ENCODE results near the gene CUL2. TPM values are rescaled to one million over a fixed set of nuclear protein-coding genes. Genes with fewer than 3 reads are reported as not detected.

Gene CUL2
- total RNA-seq, 1 experiment from 2014 or later: 36.1 TPM

- Histone ChIP-seq H3K9me2 (ENCODE audit: insufficient read depth) (no peaks in the 10 kb centered on the region), H2AFZ (ENCODE audit: low read depth, low read length, poor library complexity, severe bottlenecking) (no peak overlapping the region), H3K36me3 (ENCODE audit: control insufficient read depth in 1 of 2, insufficient read depth in 2 of 2, low read length in 2 of 2) (no peaks in the 10 kb centered on the region), H3K9me3 (ENCODE audit: control insufficient read depth in 1 of 2, insufficient read depth in 1 of 2, low read depth in 1 of 2, low read length in 2 of 2) (no peaks in the 10 kb centered on the region), H3K9ac (ENCODE audit: low read length) (no peak overlapping the region), H3K27me3 (ENCODE audit: insufficient read depth, low read length) (no peaks in the 10 kb centered on the region), H3K4me3 (replicated peaks in 1 of 2; ENCODE audit: low read depth in 1 of 2, low read length in 2 of 2) (no peak overlapping the region), H3K4me2 (ENCODE audit: low read length) (no peak overlapping the region), H3K4me1 (ENCODE audit: control insufficient read depth in 1 of 2, insufficient read depth in 2 of 2, low read length in 2 of 2) (peaks cover 3 to 6% of the 10 kb centered on the region in 2 experiments; a peak in 3 of 4 replicates), H3K27ac (ENCODE audit: low read depth, low read length) (no peak overlapping the region), H3K79me2 (ENCODE audit: insufficient read depth, low read length) (peaks cover 23% of the 10 kb centered on the region), H4K20me1 (ENCODE audit: insufficient read depth) (no peaks in the 10 kb centered on the region)
- intact Hi-C loops (cut with micrococcal nuclease): no loop called here
- ChIA-PET POLR2A (no interaction called here), RAD21 (ENCODE audit: low non-redundant PET in 1 of 2, low total read pairs in 2 of 2, uncharacterized antibody in 2 of 2, unreplicated experiment in 2 of 2) (no interaction called here), CTCF (no interaction called here)
- DNase-seq (ENCODE audit: low read depth, low spot score): no peak
- BruUV-seq (replicated peaks): no TSS peak
- TF ChIP-seq POLR2AphosphoS5 (IDR thresholded peaks at IDR 0.05; ENCODE audit: low read depth, low read length) (no peak), RAD21 (IDR thresholded peaks at IDR 0.05; ENCODE audit: low read depth) (no peak)
- no peak for ATAC-seq
Observed at GRCh38 chr10:35133586-35133985, 43.4 kb upstream of the CUL2 start.

- Histone ChIP-seq H3K4me1 (ENCODE audit: control insufficient read depth in 1 of 2, insufficient read depth in 2 of 2, low read length in 2 of 2) (peaks cover 3 to 13% of the 10 kb centered on the region in 2 experiments; a peak in 3 of 4 replicates), H2AFZ (ENCODE audit: low read depth, low read length, poor library complexity, severe bottlenecking) (no peak overlapping the region), H3K27ac (ENCODE audit: low read depth, low read length) (no peak overlapping the region), H3K4me2 (ENCODE audit: low read length) (no peak overlapping the region), H4K20me1 (ENCODE audit: insufficient read depth) (no peaks in the 10 kb centered on the region), H3K9ac (ENCODE audit: low read length) (no peak overlapping the region), H3K36me3 (ENCODE audit: control insufficient read depth in 1 of 2, insufficient read depth in 2 of 2, low read length in 2 of 2) (no peaks in the 10 kb centered on the region), H3K9me3 (ENCODE audit: control insufficient read depth in 1 of 2, insufficient read depth in 1 of 2, low read depth in 1 of 2, low read length in 2 of 2) (no peaks in the 10 kb centered on the region), H3K4me3 (replicated peaks in 1 of 2; ENCODE audit: low read depth in 1 of 2, low read length in 2 of 2) (no peak overlapping the region), H3K9me2 (ENCODE audit: insufficient read depth) (no peaks in the 10 kb centered on the region), H3K79me2 (ENCODE audit: insufficient read depth, low read length) (peaks cover 31% of the 10 kb centered on the region), H3K27me3 (ENCODE audit: insufficient read depth, low read length) (no peaks in the 10 kb centered on the region)
- ChIA-PET RAD21 (ENCODE audit: low non-redundant PET in 1 of 2, low total read pairs in 2 of 2, uncharacterized antibody in 2 of 2, unreplicated experiment in 2 of 2) (no interaction called here), POLR2A (no interaction called here), CTCF (no interaction called here)
- TF ChIP-seq CBX3 (IDR thresholded peaks at IDR 0.05; ENCODE audit: low read depth) (no peak), TCF7L2 (IDR thresholded peaks at IDR 0.05; ENCODE audit: borderline replicate concordance, extremely low read depth, insufficient read depth, insufficient read length) (no peak), EGR1 (IDR thresholded peaks at IDR 0.05; ENCODE audit: low read depth) (no peak), YY1 (IDR thresholded peaks at IDR 0.05; ENCODE audit: extremely low read depth, insufficient replicate concordance, low read depth, low read length) (no peak), EZH2phosphoT487 (IDR thresholded peaks at IDR 0.05; ENCODE audit: borderline replicate concordance) (no peak), EZH2 (IDR thresholded peaks at IDR 0.05) (no peak), ZNF274 (IDR thresholded peaks at IDR 0.05; ENCODE audit: low read depth, low read length) (no peak), CEBPB (IDR thresholded peaks at IDR 0.05; ENCODE audit: low read depth) (no peak), RAD21 (IDR thresholded peaks at IDR 0.05; ENCODE audit: low read depth) (no peak), FOSL1 (IDR thresholded peaks at IDR 0.05; ENCODE audit: low read depth) (no peak), CTCF (IDR thresholded peaks at IDR 0.05 in 2 of 3, conservative IDR thresholded peaks at IDR 0.05 in 1 of 3; ENCODE audit: borderline replicate concordance in 1 of 3, insufficient read depth in 1 of 3, low read depth in 2 of 3, low read length in 2 of 3) (no peak), MAX (IDR thresholded peaks at IDR 0.05) (no peak), REST (IDR thresholded peaks at IDR 0.05; ENCODE audit: low read depth) (no peak), POLR2AphosphoS5 (IDR thresholded peaks at IDR 0.05; ENCODE audit: low read depth, low read length) (no peak), ZFX (IDR thresholded peaks at IDR 0.05) (no peak)
- intact Hi-C loops (cut with micrococcal nuclease): no loop called here
- no TSS peak for BruUV-seq (replicated peaks)
- no peak for DNase-seq (ENCODE audit: low read depth, low spot score)
- ATAC-seq: no peak
Observed at GRCh38 chr10:35132727-35133126, 42.6 kb upstream of the CUL2 start.

Measured in HCT116 (cell line).